ENCODE measurements around the gene STN1.

STN1 gene

GRCh38 chr10:103843045-103843444, 74.9 kb downstream of the STN1 start:
- ATAC-seq: peak in 1 of 2 donors; percentile 43

- ATAC-seq: no peak
Measured at GRCh38 chr10:103842605-103843004, 75.4 kb downstream of the STN1 start.

- no peak for ATAC-seq
Measured at GRCh38 chr10:103841519-103841918, 76.5 kb downstream of the STN1 start.

- ATAC-seq: no peak
Measured at GRCh38 chr10:103840740-103841070, 77.3 kb downstream of the STN1 start.

GRCh38 chr10:103839872-103840739, 77.9 kb downstream of the STN1 start:
- ATAC-seq: no peak

GRCh38 chr10:103839519-103839871, 78.5 kb downstream of the STN1 start:
- ATAC-seq: no peak

GRCh38 chr10:103838862-103839518, 79.0 kb downstream of the STN1 start:
- no peak for ATAC-seq

GRCh38 chr10:103838070-103838395, 80.0 kb downstream of the STN1 start:
- ATAC-seq: no peak

- no peak for ATAC-seq
Measured at GRCh38 chr10:103837370-103838069, 80.5 kb downstream of the STN1 start.

- no peak for ATAC-seq
Measured at GRCh38 chr10:103836861-103837260, 81.1 kb downstream of the STN1 start.

GRCh38 chr10:103836273-103836672, 81.7 kb downstream of the STN1 start:
- no peak for ATAC-seq

GRCh38 chr10:103835096-103836050, 82.6 kb downstream of the STN1 start:
- no peak for ATAC-seq

- ATAC-seq: no peak
Measured at GRCh38 chr10:103834436-103835095, 83.4 kb downstream of the STN1 start.

GRCh38 chr10:103833731-103834365, 84.1 kb downstream of the STN1 start:
- ATAC-seq: no peak

GRCh38 chr10:103832806-103833205, 85.2 kb downstream of the STN1 start:
- ATAC-seq: no peak

Data from activated CD4-positive, CD25-positive, alpha-beta regulatory T cell treated with anti-CD3 and anti-CD28 coated beads, Interleukin-2, amount 50 U/mL, for 24 hours (primary cell).